Keratinocyte (primary cell): ENCODE measurements around the gene FASN. TPM values are rescaled to one million over a fixed set of nuclear protein-coding genes. Genes with fewer than 3 reads are reported as not detected.

Experiments
- DNase-seq: peaks from one replicate; pipeline ENCODE4 v3.0.0-alpha.2; 2011; ENCODE audit warnings: low read depth, missing footprints, low spot score
- FAIRE-seq: peaks from 2 replicates; lab custom pipeline; 2011; peaks lifted over from hg19 to GRCh38; lab: Jason Lieb, UNC
- H2AFZ ChIP-seq: 2 replicates; pipeline ENCODE4 v1.6.0; 2012; ENCODE audit warnings: low read length, control low read depth, inconsistent platforms; ENCODE audit not compliant: control insufficient read depth
- H3K27ac ChIP-seq: 2 replicates; pipeline ENCODE4 v1.5.1; 2011; ENCODE audit warnings: low read length; ENCODE audit not compliant: control insufficient read depth, insufficient read depth
- H3K27me3 ChIP-seq: 3 replicates; pipeline ENCODE4 v1.6.0; 2011; ENCODE audit warnings: low read length; ENCODE audit not compliant: control insufficient read depth, insufficient read depth; ENCODE audit errors: extremely low read depth
- H3K36me3 ChIP-seq, 2 experiments: 2 replicates in 1 of 2; 3 replicates in 1 of 2; pipeline ENCODE4 v1.5.1; 2011; ENCODE audit warnings: low read length in 2 of 2, mild to moderate bottlenecking in 1 of 2; ENCODE audit not compliant: control insufficient read depth in 2 of 2, insufficient read depth in 2 of 2; ENCODE audit errors: extremely low read depth in 1 of 2
- H3K4me1 ChIP-seq: 3 replicates; pipeline ENCODE4 v1.5.1; 2011; ENCODE audit warnings: low read length; ENCODE audit not compliant: control insufficient read depth, insufficient read depth; ENCODE audit errors: extremely low read depth
- H3K4me2 ChIP-seq: 3 replicates; pipeline ENCODE4 v1.6.0; 2011; ENCODE audit warnings: low read depth, low read length; ENCODE audit not compliant: control insufficient read depth, insufficient read depth; ENCODE audit errors: extremely low read depth
- H3K4me3 ChIP-seq, 3 experiments: fragments of 200-600 bp in 1 of 3; sonication (generic) in 1 of 3; 2 replicates in 2 of 3; 3 replicates in 1 of 3; pipeline ENCODE4 v1.5.1; 2011 to 2016; ENCODE audit warnings: low read length in 3 of 3, mild to moderate bottlenecking in 3 of 3, control low read depth in 2 of 3, inconsistent platforms in 1 of 3, low read depth in 1 of 3, mixed read lengths in 1 of 3, mixed run types in 1 of 3, moderate library complexity in 1 of 3; ENCODE audit not compliant: control insufficient read depth in 2 of 3, insufficient read depth in 2 of 3; ENCODE audit errors: extremely low read depth in 1 of 3
- H3K79me2 ChIP-seq: 2 replicates; pipeline ENCODE4 v1.6.0; 2012; ENCODE audit warnings: low read length; ENCODE audit not compliant: control insufficient read depth, insufficient read depth
- H3K9ac ChIP-seq: 3 replicates; pipeline ENCODE4 v1.6.0; 2011; ENCODE audit warnings: low read length; ENCODE audit not compliant: control insufficient read depth, insufficient read depth; ENCODE audit errors: extremely low read depth
- H3K9me1 ChIP-seq: 3 replicates; pipeline ENCODE4 v1.6.0; 2011; ENCODE audit warnings: low read length; ENCODE audit not compliant: control insufficient read depth, insufficient read depth; ENCODE audit errors: extremely low read depth
- H3K9me3 ChIP-seq: 2 replicates; pipeline ENCODE4 v1.5.1; 2012; ENCODE audit warnings: low read depth, low read length; ENCODE audit not compliant: control insufficient read depth
- H4K20me1 ChIP-seq: 3 replicates; pipeline ENCODE4 v1.6.0; 2011; ENCODE audit warnings: low read length; ENCODE audit not compliant: control insufficient read depth, insufficient read depth; ENCODE audit errors: extremely low read depth
- CTCF ChIP-seq, 3 experiments: IDR thresholded peaks in 1 of 3; conservative IDR thresholded peaks in 1 of 3; optimal IDR thresholded peaks in 1 of 3; 2 replicates in 2 of 3; 3 replicates in 1 of 3; pipeline versions ENCODE3 to v1.5.1; 2011; ENCODE audit warnings: low read length in 3 of 3, mild to moderate bottlenecking in 3 of 3, moderate library complexity in 2 of 3, control low read depth in 1 of 3, inconsistent platforms in 1 of 3; ENCODE audit not compliant: insufficient read depth in 2 of 3; ENCODE audit errors: extremely low read depth in 1 of 3
- EZH2 ChIP-seq: IDR thresholded peaks from one replicate; pipeline ENCODE4 v1.6.1; 2012; ENCODE audit warnings: inconsistent platforms, mild to moderate bottlenecking, low read length, moderate library complexity
- dilution Hi-C: fragments of 300-500 bp; cut with MboI; formaldehyde crosslinking; loops from one replicate; pipeline ENCODE4 v1.7.0; 2020; ENCODE audit warnings: low sequenced_read_pairs; ENCODE audit not compliant: extremely low pct_ligation_motif_present
- polyA plus RNA-seq, 5 experiments: library from polyadenylated mRNA; depleted of rRNA in 3 of 5; stranded (reverse) in 3 of 5; stranded (forward) in 1 of 5; unstranded in 1 of 5; fragments of >200 nt; gene quantifications; 1 replicate in 1 of 5; 2 replicates in 3 of 5; 3 replicates in 1 of 5; pipeline versions ENCODE4 v1.2.1 to v1.2.3, GENCODE V29; 2011 to 2012; ENCODE audit warnings: missing spikeins in 2 of 5, low read depth in 1 of 5, low replicate concordance in 1 of 5

The FASN gene
- polyA plus RNA-seq, 1 donor (not counting 4 experiments of a cell fraction or from before 2014, with no cell fraction given), result 44.7 TPM

GRCh38 chr17:82118168-82118814, 20.3 kb upstream of the FASN start:
- peaks cover 4 to 15% of the 10 kb centered on the region in 2 experiments for H3K36me3 ChIP-seq
- no peak overlapping the region for H3K4me2 ChIP-seq
- no peak overlapping the region for H3K9ac ChIP-seq
- H3K27ac ChIP-seq, result no peak overlapping the region
- no peak overlapping the region for H2AFZ ChIP-seq
- no peaks in the 10 kb centered on the region for H3K9me1 ChIP-seq
- H3K9me3 ChIP-seq, result no peaks in the 10 kb centered on the region
- dilution Hi-C loops, result no loop called here
- H3K79me2 ChIP-seq, result no peaks in the 10 kb centered on the region
- no peak for DNase-seq
- FAIRE-seq, result no peak
- TF ChIP-seq EZH2, result no peak
- no peak for TF ChIP-seq CTCF (optimal IDR thresholded peaks at IDR 0.05 in 1 of 3, IDR thresholded peaks at IDR 0.05 in 1 of 3, conservative IDR thresholded peaks at IDR 0.05 in 1 of 3; ENCODE audit: extremely low read depth in 1 of 3, insufficient read depth in 2 of 3, low read length in 3 of 3)
- H3K4me1 ChIP-seq, result no peaks in the 10 kb centered on the region
- no peak overlapping the region for H3K4me3 ChIP-seq
- no peaks in the 10 kb centered on the region for H4K20me1 ChIP-seq
- no peaks in the 10 kb centered on the region for H3K27me3 ChIP-seq

- H4K20me1 ChIP-seq, result no peaks in the 10 kb centered on the region
- no peak for FAIRE-seq
- TF ChIP-seq CTCF (optimal IDR thresholded peaks at IDR 0.05 in 1 of 3, IDR thresholded peaks at IDR 0.05 in 1 of 3, conservative IDR thresholded peaks at IDR 0.05 in 1 of 3; ENCODE audit: extremely low read depth in 1 of 3, insufficient read depth in 2 of 3, low read length in 3 of 3) (no peak), EZH2 (no peak)
Measured at GRCh38 chr17:82117139-82118090, 19.4 kb upstream of the FASN start.

More at GRCh38 chr17:82117139-82118090, 19.4 kb upstream of the FASN start:
- Histone ChIP-seq H3K36me3 (peaks cover 8 to 15% of the 10 kb centered on the region in 2 experiments), H3K9ac (no peak overlapping the region), H2AFZ (no peak overlapping the region), H3K27ac (no peak overlapping the region), H3K27me3 (no peaks in the 10 kb centered on the region), H3K4me2 (no peak overlapping the region), H3K4me3 (no peak overlapping the region), H3K9me3 (no peaks in the 10 kb centered on the region), H3K79me2 (no peaks in the 10 kb centered on the region), H3K4me1 (no peaks in the 10 kb centered on the region), H3K9me1 (no peaks in the 10 kb centered on the region)
- DNase-seq, result no peak
- dilution Hi-C loops, result no loop called here
